ENCODE results near the gene C7orf57.

The C7orf57 gene

GRCh38 chr7:48106906-48107659 is 71.7 kb downstream of the C7orf57 start:
- in situ Hi-C loops (cut with MboI; ENCODE audit: low sequenced_read_pairs) = no loop called here

- in situ Hi-C loops (cut with MboI; ENCODE audit: low sequenced_read_pairs) = no loop called here
Measured at GRCh38 chr7:48107926-48108472, 72.7 kb downstream of the C7orf57 start.

- in situ Hi-C loops (cut with MboI; ENCODE audit: low sequenced_read_pairs) = no loop called here
Measured at GRCh38 chr7:48108959-48109847, 73.9 kb downstream of the C7orf57 start.

- in situ Hi-C loops (cut with MboI; ENCODE audit: low sequenced_read_pairs) = loop anchor here (10.0 kb wide), 1 partner anchor 165 kb away; the partner anchor contains the start of gene PKD1L1
Measured at GRCh38 chr7:48109848-48110663, 74.7 kb downstream of the C7orf57 start.

GRCh38 chr7:48110868-48111267 is 75.5 kb downstream of the C7orf57 start:
- in situ Hi-C loops (cut with MboI; ENCODE audit: low sequenced_read_pairs) = loop anchor here (10.0 kb wide), 1 partner anchor 166 kb away; the partner anchor contains the start of gene PKD1L1

Data from HL-60/S4 treated with retinoic acid at 250 ng/mL for 4 days and 3 days (cell line).